GM20000 (cell line): ENCODE results near the gene OSBPL9.

Experiments used
- DNase-seq: peaks from one replicate; pipeline ENCODE4 v3.0.0; 2012; ENCODE audit warnings: low spot score
- CTCF ChIP-seq: IDR thresholded peaks from 2 replicates; pipeline ENCODE4 v1.5.1; 2012; ENCODE audit warnings: mild to moderate bottlenecking, control low read depth; ENCODE audit errors: extremely low read depth, missing control alignments

The OSBPL9 gene

GRCh38 chr1:51740652-51741051, 123.8 kb downstream of the OSBPL9 start:
- DNase-seq: no peak
- no peak for TF ChIP-seq CTCF

- TF ChIP-seq CTCF: no peak
- no peak for DNase-seq
Observed at GRCh38 chr1:51741121-51741681, 124.3 kb downstream of the OSBPL9 start.

DNA sequence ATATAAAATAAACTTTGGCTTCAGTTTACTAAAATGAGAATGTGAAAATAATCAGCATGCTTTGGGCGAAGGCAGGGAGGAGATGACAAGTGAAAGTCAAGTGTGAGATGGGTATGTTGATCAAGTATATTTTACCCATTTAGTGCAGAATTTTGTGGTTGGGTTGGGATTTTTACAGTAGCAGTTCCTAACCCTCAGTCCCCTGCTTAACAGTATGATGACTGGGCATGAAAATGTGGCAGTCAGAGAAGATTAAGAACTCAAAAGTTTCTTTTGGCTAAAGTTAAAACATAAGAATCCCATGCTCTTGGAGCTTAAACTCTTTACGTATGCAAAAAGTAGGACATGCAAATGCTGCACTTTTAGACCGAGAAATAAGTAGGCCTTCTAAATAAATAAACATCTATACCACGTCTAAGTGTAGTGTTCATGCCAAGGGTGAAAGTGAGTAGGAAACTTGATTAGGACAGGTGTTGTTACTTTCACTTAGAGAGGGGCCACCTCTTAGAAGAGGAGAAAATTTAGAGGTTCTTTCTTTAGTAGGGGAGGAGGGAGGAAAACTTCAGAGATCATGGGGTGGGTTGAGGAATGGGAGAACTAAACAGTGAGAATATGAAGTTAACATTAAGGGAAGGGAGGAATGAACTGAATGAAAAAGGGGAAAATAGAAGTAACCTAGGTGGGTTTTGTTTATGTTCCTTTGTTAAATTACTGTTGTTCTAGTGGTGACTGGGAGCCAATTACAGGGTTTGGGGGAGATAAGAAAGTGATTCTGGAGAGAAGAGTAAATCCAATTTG, 127.8 kb downstream of the OSBPL9 start:
- DNase-seq: no peak

DNA sequence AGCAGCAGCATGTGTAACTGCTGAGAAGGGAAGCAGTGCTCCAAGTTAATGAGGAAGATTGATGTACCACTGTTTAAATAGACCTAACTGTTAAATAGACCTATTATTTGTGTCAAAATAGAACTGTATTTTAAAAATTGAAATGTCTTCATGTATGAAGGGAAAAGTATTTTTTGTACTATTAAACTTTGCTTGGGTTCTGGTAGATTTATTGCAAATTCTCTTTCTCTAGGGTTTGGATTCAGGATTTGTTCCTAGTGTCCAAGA, 128.3 kb downstream of the OSBPL9 start:
- no peak for DNase-seq
- no peak for TF ChIP-seq CTCF

More for the DNA sequence above, 127.8 kb downstream of the OSBPL9 start:
- TF ChIP-seq CTCF: no peak

- DNase-seq: no peak
- no peak for TF ChIP-seq CTCF
Observed at GRCh38 chr1:51749151-51749550, 132.3 kb downstream of the OSBPL9 start.

DNA sequence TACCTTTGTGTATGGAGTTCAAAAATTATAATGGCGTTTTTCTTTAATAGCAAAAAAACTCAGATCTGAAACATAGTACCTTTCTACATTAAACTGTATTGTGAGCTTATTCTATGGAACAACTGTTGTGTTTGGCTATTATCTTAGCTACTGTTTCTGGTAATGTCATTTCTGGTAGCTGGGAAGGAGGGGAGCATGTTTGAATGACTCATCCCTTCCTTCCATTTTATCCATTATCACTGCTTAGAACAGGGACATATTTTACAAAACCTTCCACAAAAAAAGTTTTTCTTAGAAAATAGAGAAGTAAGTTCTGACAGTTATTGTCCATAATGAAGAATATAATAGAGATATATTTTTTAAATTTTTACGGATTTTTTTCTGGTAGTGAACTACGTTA, 133.3 kb downstream of the OSBPL9 start:
- TF ChIP-seq CTCF: no peak
- DNase-seq: no peak

DNA sequence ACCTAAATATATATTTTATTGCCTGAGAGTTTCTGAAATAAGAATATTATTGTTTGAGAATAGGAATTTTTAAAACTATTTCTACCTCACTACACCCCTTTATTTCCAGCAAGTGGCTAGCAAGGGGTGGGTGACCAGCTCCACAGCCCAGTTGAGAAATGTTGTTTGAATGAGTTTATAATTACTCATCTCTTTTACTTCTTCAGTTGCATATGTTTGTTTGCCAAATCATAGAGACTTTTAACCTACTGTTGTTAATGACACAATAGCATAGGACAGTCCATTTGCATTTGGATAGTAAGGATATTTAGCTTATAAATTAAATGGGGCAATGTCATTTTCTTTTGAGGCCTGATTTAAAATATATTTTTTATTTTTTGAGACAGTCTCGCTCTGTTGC, 133.8 kb downstream of the OSBPL9 start:
- no peak for TF ChIP-seq CTCF
- no peak for DNase-seq
